ENCODE results near the gene FMNL3.

Gene FMNL3

GRCh38 chr12:49654715-49655114 is 52.5 kb downstream of the FMNL3 start:
- TF ChIP-seq CTCF (conservative IDR thresholded peaks at IDR 0.05; ENCODE audit: control insufficient read depth, insufficient read depth, low read depth, low read length) = no peak
- DNase-seq (ENCODE audit: low read depth) = no peak
- H3K4me3 ChIP-seq (ENCODE audit: control insufficient read depth, low read depth, low read length) = no peak overlapping the region

GRCh38 chr12:49652921-49653520 is 54.2 kb downstream of the FMNL3 start:
- H3K4me3 ChIP-seq (ENCODE audit: control insufficient read depth, low read depth, low read length) = no peak overlapping the region
- TF ChIP-seq CTCF (conservative IDR thresholded peaks at IDR 0.05; ENCODE audit: control insufficient read depth, insufficient read depth, low read depth, low read length) = no peak
- DNase-seq (ENCODE audit: low read depth) = no peak

GRCh38 chr12:49651855-49652254 is 55.4 kb downstream of the FMNL3 start:
- DNase-seq (ENCODE audit: low read depth) = no peak
- no peak for TF ChIP-seq CTCF (conservative IDR thresholded peaks at IDR 0.05; ENCODE audit: control insufficient read depth, insufficient read depth, low read depth, low read length)
- no peak overlapping the region for H3K4me3 ChIP-seq (ENCODE audit: control insufficient read depth, low read depth, low read length)

GRCh38 chr12:49649892-49650291 is 57.3 kb downstream of the FMNL3 start:
- no peak for DNase-seq (ENCODE audit: low read depth)
- H3K4me3 ChIP-seq (ENCODE audit: control insufficient read depth, low read depth, low read length) = no peak overlapping the region
- TF ChIP-seq CTCF (conservative IDR thresholded peaks at IDR 0.05; ENCODE audit: control insufficient read depth, insufficient read depth, low read depth, low read length) = no peak

GRCh38 chr12:49649445-49649844 is 57.8 kb downstream of the FMNL3 start:
- no peak overlapping the region for H3K4me3 ChIP-seq (ENCODE audit: control insufficient read depth, low read depth, low read length)
- DNase-seq (ENCODE audit: low read depth) = no peak
- no peak for TF ChIP-seq CTCF (conservative IDR thresholded peaks at IDR 0.05; ENCODE audit: control insufficient read depth, insufficient read depth, low read depth, low read length)

GRCh38 chr12:49648712-49649003 is 58.5 kb downstream of the FMNL3 start:
- TF ChIP-seq CTCF (conservative IDR thresholded peaks at IDR 0.05; ENCODE audit: control insufficient read depth, insufficient read depth, low read depth, low read length) = no peak
- no peak overlapping the region for H3K4me3 ChIP-seq (ENCODE audit: control insufficient read depth, low read depth, low read length)

More at GRCh38 chr12:49648712-49649003, 58.5 kb downstream of the FMNL3 start:
- no peak for DNase-seq (ENCODE audit: low read depth)

Measured in fibroblast of mammary gland (primary cell).